CD4-positive, alpha-beta T cell treated with Interleukin-15 for 1 hour (primary cell): ENCODE data around the gene JOSD2.
"Not testable (repeated sequence)": the region's sequence is repeated elsewhere in the genome, so short reads cannot be mapped to it uniquely, and the experiment has no call there.

ENCODE experiments used
- DNase-seq: peaks from one replicate; pipeline ENCODE4 v3.0.0-alpha.2; 2020

JOSD2 gene

DNA sequence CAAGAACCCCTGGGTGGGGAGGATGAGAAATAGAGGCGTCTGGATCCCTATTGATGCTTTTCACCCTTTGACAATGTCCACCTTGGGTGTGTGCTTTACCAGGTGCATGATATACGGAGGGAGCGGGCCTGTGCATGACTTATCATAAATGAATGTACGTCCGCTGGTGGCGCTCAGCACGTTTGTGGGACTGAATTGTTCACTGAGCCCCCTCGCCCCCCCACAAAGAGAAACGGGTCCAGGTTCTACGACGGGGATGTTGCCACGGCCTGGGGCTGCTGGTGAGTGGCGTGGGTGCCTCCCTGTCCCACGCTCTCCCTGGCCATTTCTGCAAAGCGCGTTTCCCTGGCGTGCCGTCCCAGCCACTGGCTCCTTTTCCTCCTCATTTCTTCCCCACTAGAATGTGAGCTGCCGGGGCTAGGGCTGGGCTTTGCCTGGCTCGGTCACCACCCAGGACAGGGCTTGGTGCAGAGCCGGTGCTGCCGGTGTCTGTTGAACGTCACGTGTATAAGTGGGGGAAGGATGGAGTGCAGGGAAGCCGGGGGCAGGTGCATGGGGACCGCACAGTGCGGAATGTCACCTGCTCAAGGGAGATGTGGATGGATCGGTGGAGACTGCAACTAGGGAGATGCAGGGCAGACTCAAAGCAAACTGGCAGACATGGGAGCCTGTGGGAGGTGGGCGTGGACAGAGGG lies 35.7 kb upstream of the JOSD2 start:
- DNase-seq, result no peak

DNA sequence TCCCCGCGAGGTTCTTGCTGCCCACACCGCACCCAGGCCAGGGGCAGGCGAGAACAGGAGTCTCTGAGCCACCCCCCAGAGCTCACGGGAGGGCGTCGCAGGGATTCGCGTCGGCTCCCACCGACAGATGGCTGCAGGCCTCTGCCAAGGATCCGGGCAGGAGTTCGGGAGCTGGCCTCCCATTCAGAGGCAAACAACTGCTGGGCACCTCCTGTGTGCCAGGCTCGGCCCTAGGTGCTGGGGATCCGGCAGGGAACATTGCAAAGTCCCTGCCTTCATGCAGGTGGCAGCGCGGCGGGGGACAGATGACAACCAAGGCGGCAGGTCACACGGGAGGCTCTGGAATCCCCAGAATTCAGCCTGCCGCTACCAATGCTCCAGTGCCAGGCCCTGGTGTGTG lies 32.0 kb upstream of the JOSD2 start:
- no peak for DNase-seq

DNA sequence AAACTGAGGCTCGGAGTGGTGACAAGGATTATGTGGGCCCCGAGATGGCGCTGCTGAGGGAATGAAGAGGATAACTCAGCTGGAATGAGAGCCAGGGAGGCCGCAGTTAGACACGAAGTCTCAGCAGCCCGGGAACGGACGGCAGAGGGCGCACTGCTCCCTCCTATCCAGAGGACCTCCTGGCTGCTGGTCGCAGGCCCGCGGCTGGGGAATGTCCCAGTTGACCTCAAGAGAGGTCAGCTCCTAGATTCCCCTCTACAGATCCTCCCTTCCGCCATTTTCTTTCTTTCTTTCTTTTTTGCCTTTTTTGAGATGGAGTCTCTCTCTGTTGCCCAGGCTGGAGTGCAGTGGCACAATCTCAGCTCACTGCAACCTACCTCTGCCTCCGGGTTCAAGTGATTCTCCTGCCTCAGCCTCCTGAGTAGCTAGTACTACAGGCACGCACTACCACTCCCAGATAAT lies 26.8 kb upstream of the JOSD2 start:
- DNase-seq, result peak; percentile 46

DNA sequence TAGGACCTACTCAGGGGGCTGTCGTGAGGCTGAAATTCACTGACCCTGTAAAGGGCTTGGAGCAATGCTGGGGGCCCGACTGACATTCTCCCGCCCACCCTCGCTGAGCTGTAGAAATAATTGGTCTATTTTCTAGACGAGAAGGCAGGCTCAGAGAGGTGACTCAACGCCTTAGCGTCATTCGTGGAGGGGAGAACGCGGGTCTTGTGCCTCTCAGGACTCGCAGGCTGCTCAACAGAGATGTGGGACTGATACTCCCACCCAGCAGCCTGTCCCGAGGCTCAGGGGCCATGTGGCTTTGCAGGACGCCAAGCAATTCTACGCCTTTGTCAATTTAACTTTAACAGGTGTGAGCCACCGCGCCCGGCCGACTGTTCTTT lies 26.3 kb upstream of the JOSD2 start:
- DNase-seq, result no peak

DNA sequence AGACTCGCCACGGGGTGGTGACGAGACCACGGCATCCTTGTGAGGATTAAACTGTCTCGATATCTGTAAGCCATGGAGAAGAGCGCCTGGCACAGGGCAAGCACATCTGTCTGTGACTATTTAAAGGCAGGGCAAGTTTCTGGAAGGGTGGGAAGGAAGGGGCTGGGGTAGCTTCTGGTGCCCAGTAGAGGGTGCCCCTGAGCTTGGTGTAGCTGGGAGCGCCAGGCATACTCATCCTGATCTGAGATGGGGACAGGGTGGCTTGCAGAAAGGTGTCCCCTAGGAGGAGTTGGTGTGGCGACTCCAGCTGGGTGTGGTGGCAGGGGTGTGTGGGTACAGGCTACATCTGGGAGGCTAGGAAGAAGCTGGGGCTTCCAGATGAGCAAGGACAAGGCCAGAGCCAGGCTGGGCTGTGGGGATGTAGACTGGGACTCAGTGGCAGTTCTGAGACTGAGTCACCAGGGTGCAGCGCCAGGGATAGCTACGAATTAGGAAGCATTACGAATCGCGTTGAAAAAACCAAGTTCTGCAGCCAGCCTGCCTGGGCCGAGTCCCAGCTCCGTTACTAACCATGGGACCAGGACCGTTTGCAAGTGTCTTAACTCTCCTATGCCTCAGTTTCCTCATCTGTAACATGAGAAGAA lies 25.8 kb upstream of the JOSD2 start:
- no peak for DNase-seq

DNA sequence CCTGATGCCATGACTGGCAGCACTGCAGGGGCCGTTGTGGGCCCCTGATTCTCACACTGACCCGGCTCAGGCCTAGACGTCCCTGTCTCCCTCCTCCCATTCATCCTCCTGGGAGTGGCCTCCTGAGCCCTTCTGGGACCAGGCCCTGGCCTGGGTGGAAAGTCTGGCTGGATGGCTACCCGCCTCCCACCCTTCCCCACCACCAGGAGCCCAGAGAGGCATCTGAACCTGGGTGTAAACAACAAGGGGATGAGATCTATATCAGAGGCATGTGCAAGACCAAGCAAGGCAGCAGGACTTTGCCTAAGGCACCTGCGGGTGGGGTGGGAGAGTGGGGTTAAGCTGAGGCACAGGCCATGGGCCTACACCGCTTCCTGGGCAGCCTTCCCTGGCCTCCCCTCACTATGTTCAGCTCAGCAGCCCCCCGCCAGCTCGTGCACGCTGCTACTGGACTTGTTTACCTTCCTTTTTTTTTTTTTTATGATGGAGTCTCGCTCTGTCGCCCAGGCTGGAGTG lies 24.7 kb upstream of the JOSD2 start:
- DNase-seq, result no peak

DNA sequence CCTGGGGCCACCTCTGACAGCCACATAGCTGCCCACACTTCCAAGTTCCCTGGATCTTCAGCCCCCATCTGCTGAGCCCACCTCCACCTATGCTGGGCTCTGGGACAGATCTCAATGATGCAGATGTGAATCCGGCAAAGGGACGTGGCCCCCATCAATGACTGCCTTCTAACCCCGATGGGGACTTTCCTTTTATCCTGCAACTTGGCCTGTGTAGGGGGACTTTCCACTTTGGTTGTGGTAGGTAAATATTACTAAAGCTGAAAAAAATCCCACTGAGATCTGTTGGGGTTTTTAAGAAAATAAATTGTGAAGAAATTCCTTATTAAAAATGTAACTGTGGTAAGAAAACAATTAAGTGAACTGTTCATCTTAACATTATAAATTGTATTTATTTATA lies 23.5 kb upstream of the JOSD2 start:
- no peak for DNase-seq

DNA sequence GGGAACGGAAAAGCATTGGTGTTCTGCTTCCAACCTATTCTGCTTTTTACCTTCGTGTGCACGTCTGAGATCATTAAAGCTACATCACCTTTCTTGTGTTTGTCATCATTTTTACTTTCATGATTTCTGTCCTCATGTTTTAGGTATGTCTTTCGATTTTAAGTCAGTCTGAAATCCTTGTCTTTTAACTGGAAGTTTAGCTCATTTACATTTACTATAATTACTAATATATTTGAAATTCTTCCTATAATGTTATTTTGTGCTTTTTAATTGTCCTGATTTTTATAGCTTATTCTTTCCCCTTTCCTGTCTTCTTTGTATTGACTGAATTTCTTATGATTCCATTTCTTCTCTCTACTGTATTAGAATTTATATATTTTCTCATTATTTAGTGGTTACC lies 22.0 kb upstream of the JOSD2 start:
- DNase-seq, result no peak

DNA sequence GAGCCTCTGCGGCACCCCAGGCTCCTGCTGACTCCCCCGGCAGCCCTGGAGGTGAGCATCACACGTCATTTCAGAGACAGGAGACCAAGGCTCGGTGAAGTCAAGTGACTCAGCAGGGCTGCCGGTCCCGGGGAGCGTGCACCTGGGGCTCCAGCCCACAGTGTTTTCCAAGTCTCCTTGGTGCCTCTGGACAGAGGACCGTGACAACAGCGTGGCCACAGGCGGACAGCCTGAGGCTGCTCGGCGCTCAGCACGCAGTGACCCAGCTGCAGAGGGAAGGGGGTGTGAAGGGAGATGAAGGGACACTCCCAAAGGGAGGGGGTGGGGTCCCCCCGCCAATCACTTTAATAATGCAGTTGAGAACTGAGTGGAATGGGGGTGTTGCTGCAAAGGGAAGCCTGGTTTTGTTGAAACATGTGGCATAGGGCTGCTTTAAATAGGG lies 20.2 kb upstream of the JOSD2 start:
- DNase-seq, result no peak

DNA sequence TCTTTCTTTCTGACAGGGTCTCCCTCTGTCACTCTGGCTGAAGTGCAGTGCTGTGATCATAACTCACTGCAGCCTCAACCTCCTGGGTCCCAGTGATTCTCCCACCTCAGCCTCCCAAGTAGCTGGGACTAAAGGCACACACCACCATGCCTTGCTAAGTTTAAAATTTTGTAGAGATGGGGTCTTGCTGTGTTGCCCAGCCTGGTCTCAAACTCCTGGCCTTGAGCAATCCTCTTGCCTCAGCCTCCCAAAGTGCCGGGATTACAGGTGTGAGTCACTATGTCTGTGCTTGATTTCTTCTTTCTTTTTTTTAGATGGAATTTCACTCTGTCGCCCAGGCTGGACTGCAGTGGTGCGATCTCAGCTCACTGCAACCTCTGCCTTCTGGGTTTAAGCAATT lies 17.1 kb upstream of the JOSD2 start:
- DNase-seq, result not testable (repeated sequence)

DNA sequence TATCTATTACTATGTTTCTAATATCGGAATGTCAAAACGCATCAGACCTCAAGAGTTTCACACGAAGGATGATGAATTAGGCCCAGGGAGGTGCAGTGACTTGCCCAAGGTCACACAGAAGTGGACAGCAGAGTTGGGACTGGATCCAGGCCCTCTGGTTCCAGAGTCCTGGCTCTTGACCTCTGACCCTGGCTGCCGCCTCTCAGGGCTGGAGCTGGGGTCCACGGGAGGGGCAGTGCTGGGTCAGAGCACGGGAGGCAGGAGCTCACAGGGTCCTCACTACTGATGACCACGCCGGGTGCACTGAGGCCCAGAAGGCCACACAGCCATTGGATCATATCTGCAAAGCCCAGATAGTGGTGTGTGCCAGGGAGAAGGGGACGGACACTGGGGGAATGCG lies 11.9 kb upstream of the JOSD2 start:
- DNase-seq, result no peak

DNA sequence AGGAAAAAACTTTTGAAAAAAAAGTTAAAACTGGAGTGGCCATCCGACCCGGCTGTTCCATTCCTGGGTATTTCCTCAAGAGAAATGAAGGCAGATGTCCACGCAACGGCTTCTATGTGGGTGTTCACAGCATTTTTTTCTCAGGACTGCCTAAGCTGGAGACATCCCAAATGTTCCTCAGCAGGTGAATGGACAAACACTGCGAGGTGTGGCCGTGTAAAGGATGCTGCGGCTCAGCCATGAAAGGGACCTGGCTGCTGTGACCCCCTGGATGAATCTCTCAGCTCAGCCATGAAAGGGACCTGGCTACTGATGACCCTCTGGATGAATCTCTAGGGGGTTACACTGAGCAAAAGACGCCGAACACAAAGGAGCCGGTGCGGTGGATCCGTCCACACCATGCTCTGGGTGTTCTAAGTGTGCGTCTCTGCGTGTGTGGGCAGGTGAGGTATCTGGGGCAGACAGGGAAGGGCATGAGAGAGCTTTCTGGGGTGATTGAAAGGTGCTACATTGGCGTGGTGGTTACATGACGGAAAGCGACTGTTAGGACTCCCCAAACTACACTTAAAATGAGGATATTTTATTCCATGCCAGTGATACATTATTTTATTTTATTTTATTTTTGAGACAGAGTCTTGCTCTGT lies 10.0 kb upstream of the JOSD2 start:
- no peak for DNase-seq

DNA sequence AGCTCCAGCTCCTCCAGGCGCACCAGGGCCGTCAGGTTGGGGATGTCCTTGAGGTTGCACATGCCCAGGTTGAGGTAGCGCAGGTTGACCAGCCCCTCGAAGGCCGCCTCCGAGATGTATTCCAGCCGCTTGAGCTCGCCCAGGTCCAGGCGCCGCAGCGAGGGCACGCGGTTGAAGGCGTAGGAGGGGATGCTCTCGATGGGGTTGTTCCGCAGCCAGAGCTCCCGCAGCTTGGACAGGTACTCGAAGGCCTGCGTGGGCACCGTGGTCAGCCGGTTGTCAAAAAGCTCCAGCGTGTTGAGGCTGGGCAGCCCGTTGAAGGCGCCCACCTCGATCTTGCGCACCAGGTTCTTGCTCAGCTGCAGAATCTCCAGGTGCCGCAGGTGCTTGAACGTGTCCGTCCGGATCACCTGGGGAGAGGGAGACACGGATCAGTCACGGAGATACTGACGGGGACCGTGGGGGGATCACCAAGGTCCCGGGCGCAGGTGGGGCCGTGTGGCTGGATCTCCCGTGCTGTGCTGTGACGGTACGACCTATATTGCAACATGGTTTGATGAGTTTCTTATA lies 8.1 kb upstream of the JOSD2 start:
- DNase-seq, result no peak

DNA sequence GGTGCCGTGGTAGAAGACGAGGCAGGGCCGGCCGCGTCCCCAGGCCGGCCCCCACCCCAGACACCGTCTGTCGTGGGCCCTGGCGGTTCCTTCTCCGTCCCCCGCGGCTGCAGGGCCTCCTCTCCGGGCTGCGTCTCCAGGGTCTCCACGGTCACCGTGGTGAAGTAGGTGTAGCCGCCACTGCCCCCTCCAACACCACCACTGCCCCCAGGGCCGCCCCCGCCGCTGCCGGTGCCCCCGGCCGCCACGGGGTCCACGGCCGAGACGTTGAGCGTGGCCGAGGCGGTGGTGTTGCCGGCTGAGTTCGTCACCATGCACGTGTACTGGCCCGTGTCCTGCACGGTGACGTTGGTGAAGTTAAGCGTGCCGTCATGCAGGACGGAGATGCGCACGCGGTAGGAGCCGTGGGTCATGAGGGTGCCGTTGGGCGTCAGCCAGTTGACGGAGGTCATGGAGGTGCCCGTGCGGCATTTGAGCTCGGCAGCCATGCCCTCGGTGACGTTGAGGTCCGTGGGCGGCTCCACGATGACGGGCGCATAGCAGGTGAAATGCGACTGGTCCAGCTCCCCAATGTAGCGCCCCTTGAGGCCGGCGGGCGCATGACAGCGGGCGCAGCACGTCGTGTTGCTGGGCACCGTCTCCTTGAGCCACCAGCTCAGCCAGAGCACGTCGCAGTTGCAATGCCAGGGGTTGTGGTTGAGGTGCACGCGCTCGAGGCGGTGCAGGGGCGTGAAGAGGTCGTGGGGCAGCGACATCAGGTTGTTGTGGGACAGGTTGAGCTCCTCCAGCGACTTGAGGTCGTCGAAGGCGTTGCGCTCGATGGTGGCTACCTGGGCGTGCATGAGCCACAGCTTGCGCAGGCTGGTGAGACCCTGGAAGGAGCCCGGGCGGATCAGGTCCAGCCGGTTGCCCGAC lies 7.4 kb upstream of the JOSD2 start:
- no peak for DNase-seq

DNA sequence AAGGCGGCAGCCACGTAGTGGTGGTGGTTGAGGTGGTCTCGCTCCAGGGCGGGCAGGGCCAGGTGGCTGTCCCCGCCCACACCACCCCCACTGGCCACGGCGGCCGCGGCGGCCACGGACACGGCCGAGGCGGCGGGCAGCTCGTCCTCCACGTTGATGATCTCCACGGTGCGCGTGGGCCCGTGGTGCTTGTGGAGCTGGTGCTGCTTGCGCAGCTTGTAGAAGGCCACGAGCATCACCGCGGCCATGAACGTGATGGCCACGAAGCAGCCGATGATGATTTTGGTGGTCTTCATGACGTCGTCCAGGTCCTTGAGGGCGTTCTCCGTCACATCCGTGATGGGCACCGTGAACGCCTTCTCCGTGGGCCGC lies 6.7 kb upstream of the JOSD2 start:
- no peak for DNase-seq

DNA sequence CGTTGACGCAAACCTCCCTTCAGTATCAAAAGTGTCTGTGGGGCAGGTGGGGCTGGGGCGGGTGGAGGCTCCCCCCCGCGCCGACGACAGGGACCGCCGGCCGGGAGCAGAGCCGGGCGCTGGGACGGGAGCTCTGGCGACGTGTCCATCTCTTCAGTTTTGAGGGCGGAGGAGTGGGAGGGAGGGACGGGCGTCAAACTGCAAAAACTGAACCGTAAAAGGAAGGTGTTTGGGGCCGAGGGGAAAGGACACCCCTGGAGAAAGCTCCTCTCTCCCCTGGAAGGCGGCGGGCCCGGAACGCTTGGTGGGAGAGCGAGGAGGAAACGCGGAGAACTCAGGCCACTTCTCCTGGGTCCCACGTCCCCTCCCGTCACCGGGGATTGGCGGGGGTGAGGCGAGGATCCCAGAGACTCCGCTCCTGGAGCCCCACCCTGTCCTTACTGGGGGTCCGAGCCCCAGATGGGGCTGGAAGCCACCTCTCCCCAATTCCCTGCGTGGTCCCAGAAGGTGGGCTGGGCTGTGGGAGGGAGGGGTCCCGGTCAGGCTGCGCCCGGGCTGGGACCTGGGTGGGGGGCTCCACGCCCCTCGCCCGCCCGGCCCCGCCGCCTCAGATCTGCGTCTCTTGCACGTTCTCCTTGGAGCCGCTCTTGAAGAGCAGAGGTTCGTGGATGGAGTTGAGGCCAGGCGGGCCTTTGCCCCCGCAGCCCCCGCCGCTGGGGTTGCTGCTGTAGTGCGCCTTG lies 6.1 kb upstream of the JOSD2 start:
- DNase-seq, result no peak

DNA sequence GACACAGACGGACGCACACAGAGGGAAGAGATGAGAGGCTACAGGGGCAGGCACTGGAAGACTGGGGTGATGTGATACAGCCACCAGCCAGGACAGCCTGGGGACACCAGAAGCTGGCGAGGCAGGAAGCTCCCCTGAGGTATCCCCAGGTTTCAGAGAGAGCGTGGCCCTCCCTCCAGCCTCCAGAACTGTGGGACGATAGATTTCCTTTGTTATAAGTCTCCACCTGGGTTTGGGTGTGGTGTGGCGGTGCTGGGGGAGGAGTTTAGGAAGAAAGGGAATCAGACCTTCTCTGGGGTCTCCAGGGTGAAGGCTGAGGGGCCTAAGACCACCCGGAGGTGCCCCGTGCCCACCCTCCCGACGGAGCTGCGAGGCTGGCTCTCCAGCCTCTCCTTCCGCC lies 5.5 kb upstream of the JOSD2 start:
- DNase-seq, result no peak

DNA sequence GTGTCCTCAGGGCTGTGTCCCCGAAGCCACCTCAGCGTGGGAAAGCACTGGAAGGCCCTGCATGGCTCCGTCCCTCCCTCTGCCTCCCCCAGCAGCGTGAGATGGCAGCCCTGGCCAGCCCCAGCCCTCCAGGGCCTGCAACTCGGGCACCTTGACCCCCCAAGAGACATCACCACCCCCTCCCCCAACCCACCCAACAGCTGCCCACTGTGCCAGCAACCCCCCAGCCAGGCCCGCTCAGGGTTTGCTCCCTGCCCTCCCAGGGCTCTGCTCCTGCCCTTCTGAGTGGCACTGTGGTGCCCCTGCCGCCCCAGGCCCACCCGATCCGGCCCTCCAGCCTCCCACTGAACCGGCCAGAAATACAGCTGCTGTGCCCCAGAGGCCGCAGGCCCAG lies 4.2 kb upstream of the JOSD2 start:
- DNase-seq, result no peak

DNA sequence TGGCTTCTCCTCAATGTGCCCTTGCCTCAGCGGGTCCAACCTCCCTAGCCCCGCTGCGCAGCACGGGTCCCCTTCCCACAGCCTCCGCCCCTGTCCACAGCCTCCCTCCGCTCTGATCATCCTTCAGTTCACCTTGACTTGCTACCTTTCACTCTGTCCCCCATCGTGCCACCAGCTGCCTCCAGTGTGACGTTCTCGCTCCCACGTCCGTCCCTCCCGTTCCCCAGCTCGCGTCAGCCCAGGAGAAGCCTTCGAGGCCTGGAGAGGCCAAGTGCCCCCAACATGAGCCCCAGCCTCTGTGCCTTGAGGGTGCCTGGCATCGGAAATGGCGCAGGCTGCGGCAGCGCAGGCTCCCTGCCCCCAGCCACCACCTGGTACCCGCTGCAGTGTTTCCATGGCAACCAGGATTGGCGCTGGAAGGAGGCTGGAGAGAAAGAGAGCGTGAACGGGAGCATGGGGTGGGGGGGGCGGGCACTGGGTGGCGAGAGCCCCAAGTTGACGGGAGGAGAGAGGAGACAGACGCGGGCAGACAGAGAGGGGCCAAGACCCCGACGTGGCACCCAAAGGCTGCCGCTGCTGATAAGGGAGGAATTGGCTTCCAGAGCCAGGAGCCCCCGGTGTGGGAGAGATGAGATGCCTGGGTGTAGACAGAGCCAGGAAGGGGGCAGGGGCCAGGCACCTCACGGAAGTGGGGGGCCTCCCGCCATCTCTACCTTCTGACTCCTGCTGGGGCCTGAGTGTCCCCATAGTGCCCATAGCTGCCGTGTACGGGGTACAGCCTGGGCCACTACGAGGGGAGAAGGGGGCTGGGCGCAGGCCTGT lies 3.6 kb upstream of the JOSD2 start:
- no peak for DNase-seq

DNA sequence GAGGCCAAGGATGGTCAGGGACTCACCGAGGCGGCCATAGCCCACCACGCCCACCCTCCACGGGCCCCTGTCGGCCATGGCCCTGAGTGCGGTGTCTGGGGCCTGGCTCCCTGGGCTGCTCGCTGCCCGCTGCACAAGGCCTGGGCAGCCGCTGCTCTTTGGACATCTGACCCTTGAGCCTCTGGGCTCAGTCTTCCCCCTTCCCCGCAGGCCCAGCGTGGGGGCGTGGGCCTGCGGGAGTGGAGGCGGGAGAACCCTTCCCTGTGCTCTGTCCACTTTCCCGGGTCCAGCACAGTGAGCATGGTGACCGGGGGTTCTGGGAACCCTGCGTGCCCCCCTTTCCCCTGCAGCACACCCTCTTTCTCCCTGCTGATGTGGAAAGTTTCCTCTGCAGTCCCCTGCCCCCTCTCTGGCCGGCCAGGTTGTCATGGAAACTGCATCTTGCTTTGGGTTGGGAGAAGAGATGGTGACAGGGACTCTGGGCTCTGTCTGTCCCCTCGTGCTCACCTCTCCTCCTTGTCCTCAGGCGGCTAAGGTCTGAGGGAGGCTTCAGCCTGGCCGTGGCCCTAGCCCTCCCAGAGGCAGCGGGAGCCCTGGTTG lies 2.9 kb upstream of the JOSD2 start, which contains the start of gene ASPDH:
TSS of gene ASPDH (minus strand) at position 168 of the 600 bp plus-strand sequence. CDS start at position 78, 90 bp downstream.
- DNase-seq, result no peak
